GM21515 (cell line): ENCODE measurements around the gene TAS2R8.

Experiments
- ATAC-seq: cut with Tn5 transposase; IDR thresholded peaks from one replicate; pipeline ENCODE4 v1.9.1; 2021; ENCODE audit not compliant: unreplicated experiment

Gene TAS2R8

DNA sequence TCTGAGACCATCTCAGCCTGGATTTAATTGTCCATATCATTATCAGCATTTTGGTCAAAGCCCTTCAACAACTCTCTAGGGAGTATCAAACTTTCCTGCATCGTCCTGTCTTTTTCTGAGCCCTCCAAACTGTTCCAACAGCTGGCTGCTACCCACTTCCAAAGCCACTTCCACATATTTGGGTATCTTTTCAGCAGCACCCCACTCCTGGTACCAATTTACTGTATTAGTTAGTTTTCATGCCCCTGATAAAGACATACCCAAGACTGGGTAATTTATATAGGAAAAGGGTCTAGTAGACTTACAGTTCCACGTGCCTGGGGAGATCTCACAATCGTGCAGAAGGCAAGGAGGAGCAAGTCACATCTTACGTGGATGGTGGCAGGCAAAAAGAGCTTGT is 50.9 kb downstream of the TAS2R8 start:
- ATAC-seq: no peak
